ACC112 (cell line): ENCODE measurements around the gene TUFM.
A peak's percentile ranks its signal among the peaks of the same experiment; 100 is the strongest.
"Not testable (repeated sequence)": the region's sequence is repeated elsewhere in the genome, so short reads cannot be mapped to it uniquely, and the experiment has no call there.

Source experiments
- H2AFZ ChIP-seq: fragments of 200-600 bp; sonication (generic); one replicate; pipeline ENCODE4 v1.6.0; 2017; ENCODE audit warnings: antibody characterized with exemption, low read length; ENCODE audit not compliant: unreplicated experiment
- H3K27ac ChIP-seq: fragments of 200-600 bp; sonication (generic); 2 replicates; pipeline ENCODE4 v1.5.1; 2014; ENCODE audit warnings: low read depth, mild to moderate bottlenecking, antibody characterized with exemption, low read length, moderate library complexity
- H3K27me3 ChIP-seq: fragments of 200-600 bp; sonication (generic); 2 replicates; pipeline ENCODE4 v1.6.1; 2014; ENCODE audit warnings: mild to moderate bottlenecking, antibody characterized with exemption, low read length, moderate library complexity, mixed read lengths; ENCODE audit not compliant: insufficient read depth
- H3K36me3 ChIP-seq: fragments of 200-600 bp; sonication (generic); 2 replicates; pipeline ENCODE4 v1.6.1; 2016; ENCODE audit warnings: mild to moderate bottlenecking, antibody characterized with exemption, low read length, moderate library complexity, mixed read lengths; ENCODE audit not compliant: insufficient read depth
- H3K4me1 ChIP-seq: fragments of 200-600 bp; sonication (generic); one replicate; pipeline ENCODE4 v1.6.1; 2016; ENCODE audit warnings: low read length, mixed read lengths; ENCODE audit not compliant: insufficient read depth, unreplicated experiment, control insufficient read depth
- H3K4me3 ChIP-seq: fragments of 200-600 bp; sonication (generic); 2 replicates; pipeline ENCODE4 v1.5.1; 2014; ENCODE audit warnings: mild to moderate bottlenecking, low read depth, low read length
- H3K79me2 ChIP-seq: fragments of 200-600 bp; sonication (generic); one replicate; pipeline ENCODE4 v1.6.0; 2016; ENCODE audit warnings: low read length; ENCODE audit not compliant: control insufficient read depth, unreplicated experiment, insufficient read depth

The TUFM gene

GRCh38 chr16:28874406-28874805, 28.3 kb upstream of the TUFM start:
- no peak overlapping the region for H3K27ac ChIP-seq
- H2AFZ ChIP-seq = no peak overlapping the region
- H3K36me3 ChIP-seq = 0 out of 2 replicates have a peak, but pooled peaks cover under 1% of the 10 kb centered on the region
- no peak overlapping the region for H3K4me3 ChIP-seq
- peaks cover 2% of the 10 kb centered on the region for H3K79me2 ChIP-seq
- no peaks in the 10 kb centered on the region for H3K4me1 ChIP-seq
- no peaks in the 10 kb centered on the region for H3K27me3 ChIP-seq

- Histone ChIP-seq H3K4me1 (no peaks in the 10 kb centered on the region), H3K27me3 (no peaks in the 10 kb centered on the region), H3K27ac (no peak overlapping the region), H3K4me3 (no peak overlapping the region), H3K36me3 (0 out of 2 replicates have a peak, but pooled peaks cover 2% of the 10 kb centered on the region), H3K79me2 (no peaks in the 10 kb centered on the region), H2AFZ (no peak overlapping the region)
Measured at GRCh38 chr16:28873543-28874201, 27.5 kb upstream of the TUFM start.

GRCh38 chr16:28872952-28873351, 26.8 kb upstream of the TUFM start:
- Histone ChIP-seq H3K27me3 (no peaks in the 10 kb centered on the region), H3K27ac (no peak overlapping the region), H2AFZ (no peak overlapping the region), H3K79me2 (no peaks in the 10 kb centered on the region), H3K4me1 (no peaks in the 10 kb centered on the region), H3K4me3 (no peak overlapping the region), H3K36me3 (0 out of 2 replicates have a peak, but pooled peaks cover 2% of the 10 kb centered on the region)

GRCh38 chr16:28869201-28869600, 23.1 kb upstream of the TUFM start:
- H3K79me2 ChIP-seq = peaks cover 16% of the 10 kb centered on the region
- no peak overlapping the region for H2AFZ ChIP-seq
- 0 out of 2 replicates have a peak, but pooled peaks cover 6% of the 10 kb centered on the region for H3K36me3 ChIP-seq
- no peaks in the 10 kb centered on the region for H3K27me3 ChIP-seq
- no peak overlapping the region for H3K27ac ChIP-seq
- peaks cover 8% of the 10 kb centered on the region for H3K4me1 ChIP-seq
- no peak overlapping the region for H3K4me3 ChIP-seq

GRCh38 chr16:28867646-28868045, 21.5 kb upstream of the TUFM start:
- H3K27ac ChIP-seq, H3K36me3 ChIP-seq, H3K4me1 ChIP-seq, H2AFZ ChIP-seq, H3K4me3 ChIP-seq, H3K27me3 ChIP-seq: not testable (repeated sequence)
- H3K79me2 ChIP-seq = peaks cover 24% of the 10 kb centered on the region

GRCh38 chr16:28867241-28867640, 21.1 kb upstream of the TUFM start:
- no peaks in the 10 kb centered on the region for H3K27me3 ChIP-seq
- peaks cover 9% of the 10 kb centered on the region for H3K4me1 ChIP-seq
- no peak overlapping the region for H3K27ac ChIP-seq
- no peak overlapping the region for H2AFZ ChIP-seq
- H3K36me3 ChIP-seq = 0 out of 2 replicates have a peak, but pooled peaks cover 6% of the 10 kb centered on the region
- peaks cover 26% of the 10 kb centered on the region for H3K79me2 ChIP-seq
- no peak overlapping the region for H3K4me3 ChIP-seq

GRCh38 chr16:28866454-28866804, 20.3 kb upstream of the TUFM start:
- Histone ChIP-seq H3K27ac (no peak overlapping the region), H3K36me3 (0 out of 2 replicates have a peak, but pooled peaks cover 6% of the 10 kb centered on the region)

GRCh38 chr16:28865722-28866453, 19.7 kb upstream of the TUFM start:
- peaks cover 14% of the 10 kb centered on the region for H3K4me1 ChIP-seq
- no peak overlapping the region for H3K4me3 ChIP-seq
- H3K79me2 ChIP-seq = peaks cover 34% of the 10 kb centered on the region
- 0 out of 2 replicates have a peak, but pooled peaks cover 6% of the 10 kb centered on the region for H3K36me3 ChIP-seq
- no peak overlapping the region for H2AFZ ChIP-seq
- no peak overlapping the region for H3K27ac ChIP-seq
- H3K27me3 ChIP-seq = no peaks in the 10 kb centered on the region

More at GRCh38 chr16:28866454-28866804, 20.3 kb upstream of the TUFM start:
- Histone ChIP-seq H3K27me3 (no peaks in the 10 kb centered on the region), H3K79me2 (peaks cover 34% of the 10 kb centered on the region), H3K4me1 (peaks cover 14% of the 10 kb centered on the region), H3K4me3 (no peak overlapping the region), H2AFZ (no peak overlapping the region)

GRCh38 chr16:28865001-28865688, 19.0 kb upstream of the TUFM start:
- H2AFZ ChIP-seq = no peak overlapping the region
- H3K4me1 ChIP-seq = peaks cover 14% of the 10 kb centered on the region
- H3K79me2 ChIP-seq = peaks cover 34% of the 10 kb centered on the region
- H3K4me3 ChIP-seq = peak overlapping the region; percentile 91
- H3K36me3 ChIP-seq = 0 out of 2 replicates have a peak, but pooled peaks cover 6% of the 10 kb centered on the region
- H3K27ac ChIP-seq = no peak overlapping the region
- H3K27me3 ChIP-seq = no peaks in the 10 kb centered on the region

- Histone ChIP-seq H3K79me2 (peaks cover 34% of the 10 kb centered on the region), H3K4me1 (peaks cover 14% of the 10 kb centered on the region)
Measured at GRCh38 chr16:28863929-28864793, 18.0 kb upstream of the TUFM start.

More at GRCh38 chr16:28863929-28864793, 18.0 kb upstream of the TUFM start:
- Histone ChIP-seq H3K4me3 (peak overlapping the region; percentile 91), H3K36me3 (0 out of 2 replicates have a peak, but pooled peaks cover 4% of the 10 kb centered on the region), H2AFZ (peak overlapping the region; percentile 44), H3K27me3 (no peaks in the 10 kb centered on the region), H3K27ac (peak overlapping the region; percentile 80)
